Tibial artery (tissue), 4 donors: ENCODE measurements around the gene TLE5.
"Not testable (repeated sequence)": the region's sequence is repeated elsewhere in the genome, so short reads cannot be mapped to it uniquely, and the experiment has no call there.

Experiments
- DNase-seq, 2 donors: peaks; one replicate each; pipeline ENCODE4 v3.0.0-alpha.2; 2019
- H3K27ac ChIP-seq, 2 donors: fragments of 200-600 bp; sonication (generic) in 1 of 2; 1 replicate in 1 of 2; 2 replicates in 1 of 2; pipeline ENCODE4 v1.5.1; 2018 to 2019; ENCODE audit warnings: mild to moderate bottlenecking in 1 of 2
- H3K27me3 ChIP-seq, 2 donors: fragments of 200-600 bp; sonication (generic) in 1 of 2; one replicate each; pipeline versions ENCODE4 v1.5.1 to v1.6.0; 2016 to 2019
- H3K36me3 ChIP-seq, 3 donors: fragments of 200-600 bp; sonication (generic) in 2 of 3; one replicate each; pipeline ENCODE4 v1.5.1; 2016 to 2019; ENCODE audit warnings: mild to moderate bottlenecking in 2 of 3
- H3K4me1 ChIP-seq, 4 donors: fragments of 200-600 bp; sonication (generic) in 2 of 4; 1 replicate in 3 of 4; 2 replicates in 1 of 4; pipeline ENCODE4 v1.5.1; 2016 to 2019
- H3K4me3 ChIP-seq, 2 donors: fragments of 200-600 bp; sonication (generic) in 1 of 2; 1 replicate in 1 of 2; 2 replicates in 1 of 2; pipeline ENCODE4 v1.5.1; 2018 to 2019; ENCODE audit warnings: mild to moderate bottlenecking in 2 of 2
- H3K9me3 ChIP-seq, 3 donors: fragments of 200-600 bp; sonication (generic) in 1 of 3; one replicate each; pipeline ENCODE4 v1.5.1; 2016 to 2019
- intact Hi-C: fragments of 100-400 bp; cut with DNase I; formaldehyde crosslinking; loops from one replicate; pipeline ENCODE4 v1.15.0; 2023; ENCODE audit warnings: low total_unique reads
- TF ChIP-seq, protein P1 (sequence below), 2 experiments: fragments of 200-600 bp in 1 of 2; fragments of 450-650 bp in 1 of 2; IDR thresholded peaks; one replicate each; pipeline ENCODE4 v1.5.1; 2017 to 2019; ENCODE audit warnings: antibody characterized with exemption in 2 of 2, mild to moderate bottlenecking in 1 of 2, moderate library complexity in 1 of 2

The TLE5 gene

DNA sequence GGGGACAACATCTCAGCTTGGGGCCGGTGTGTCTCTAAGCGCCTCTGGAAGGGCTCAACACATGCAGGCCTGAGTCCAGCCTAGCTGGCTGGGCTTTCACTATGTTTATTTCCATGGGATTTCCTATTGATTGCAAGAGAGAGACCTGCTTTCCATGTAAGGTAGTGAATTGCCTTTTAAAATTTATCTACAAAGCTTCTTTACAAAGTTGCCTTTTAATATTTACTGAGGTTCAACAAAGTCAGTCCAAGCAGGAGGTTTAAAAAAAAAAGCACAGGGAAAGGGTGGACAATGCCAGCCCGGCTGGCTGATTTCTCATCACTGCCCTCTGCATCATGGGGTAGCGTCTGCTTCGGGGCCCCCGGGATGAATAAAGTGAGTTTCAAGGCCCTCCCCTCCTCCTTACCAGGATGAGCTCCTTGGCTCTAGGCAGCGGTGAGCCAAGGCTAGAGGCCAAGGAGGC is 49.0 kb downstream of the TLE5 start:
- intact Hi-C loops: no loop called here
- no peaks in the 10 kb centered on the region for H3K9me3 ChIP-seq
- DNase-seq: no peak
- H3K4me3 ChIP-seq: no peak overlapping the region
- H3K36me3 ChIP-seq: peaks cover 0 to 54% (median 0%) of the 10 kb centered on the region in 3 donors
- H3K27me3 ChIP-seq: peaks cover 0 to 8% of the 10 kb centered on the region in 2 donors
- TF ChIP-seq, protein P1, sequence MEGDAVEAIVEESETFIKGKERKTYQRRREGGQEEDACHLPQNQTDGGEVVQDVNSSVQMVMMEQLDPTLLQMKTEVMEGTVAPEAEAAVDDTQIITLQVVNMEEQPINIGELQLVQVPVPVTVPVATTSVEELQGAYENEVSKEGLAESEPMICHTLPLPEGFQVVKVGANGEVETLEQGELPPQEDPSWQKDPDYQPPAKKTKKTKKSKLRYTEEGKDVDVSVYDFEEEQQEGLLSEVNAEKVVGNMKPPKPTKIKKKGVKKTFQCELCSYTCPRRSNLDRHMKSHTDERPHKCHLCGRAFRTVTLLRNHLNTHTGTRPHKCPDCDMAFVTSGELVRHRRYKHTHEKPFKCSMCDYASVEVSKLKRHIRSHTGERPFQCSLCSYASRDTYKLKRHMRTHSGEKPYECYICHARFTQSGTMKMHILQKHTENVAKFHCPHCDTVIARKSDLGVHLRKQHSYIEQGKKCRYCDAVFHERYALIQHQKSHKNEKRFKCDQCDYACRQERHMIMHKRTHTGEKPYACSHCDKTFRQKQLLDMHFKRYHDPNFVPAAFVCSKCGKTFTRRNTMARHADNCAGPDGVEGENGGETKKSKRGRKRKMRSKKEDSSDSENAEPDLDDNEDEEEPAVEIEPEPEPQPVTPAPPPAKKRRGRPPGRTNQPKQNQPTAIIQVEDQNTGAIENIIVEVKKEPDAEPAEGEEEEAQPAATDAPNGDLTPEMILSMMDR (IDR thresholded peaks at IDR 0.05): no peak
- no peak overlapping the region for H3K27ac ChIP-seq
- H3K4me1 ChIP-seq: no peaks in the 10 kb centered on the region

DNA sequence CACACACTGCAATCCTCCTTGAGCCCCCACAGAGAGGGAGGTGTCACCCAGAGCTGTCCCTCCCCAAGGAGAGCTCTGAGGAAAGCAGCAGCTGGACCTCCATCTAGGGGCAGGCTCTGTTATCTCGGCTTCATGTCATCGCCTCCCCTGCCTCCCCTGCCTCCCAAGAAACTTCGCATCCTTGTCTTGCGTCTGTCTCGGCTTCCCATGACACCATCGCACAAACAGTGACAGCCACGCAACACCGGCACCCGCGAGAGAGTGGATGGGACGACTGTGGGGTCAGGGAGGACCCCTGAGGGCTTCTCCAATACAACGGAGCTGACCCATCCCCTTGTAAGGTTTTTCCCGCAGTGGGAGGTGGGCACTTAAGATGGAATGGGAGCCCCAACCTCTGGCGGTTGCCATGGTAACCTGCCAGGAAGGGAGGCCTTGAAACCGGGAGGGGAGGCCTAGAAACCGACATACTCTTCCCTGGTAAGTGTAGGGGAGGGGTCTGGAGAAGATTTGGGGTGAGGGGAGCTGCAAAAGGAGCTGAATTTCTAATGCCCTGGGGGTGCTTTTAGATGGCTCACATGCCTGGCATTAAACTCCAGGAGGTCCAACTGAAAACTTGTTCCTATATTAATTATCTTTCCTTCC is 49.6 kb downstream of the TLE5 start:
- Histone ChIP-seq H3K4me3 (no peak overlapping the region), H3K27me3 (peaks cover 0 to 8% of the 10 kb centered on the region in 2 donors), H3K9me3 (no peaks in the 10 kb centered on the region), H3K4me1 (no peaks in the 10 kb centered on the region), H3K27ac (no peak overlapping the region), H3K36me3 (peaks cover 0 to 59% (median 0%) of the 10 kb centered on the region in 3 donors)
- DNase-seq: no peak
- TF ChIP-seq, protein P1 (IDR thresholded peaks at IDR 0.05): no peak
- intact Hi-C loops: no loop called here

DNA sequence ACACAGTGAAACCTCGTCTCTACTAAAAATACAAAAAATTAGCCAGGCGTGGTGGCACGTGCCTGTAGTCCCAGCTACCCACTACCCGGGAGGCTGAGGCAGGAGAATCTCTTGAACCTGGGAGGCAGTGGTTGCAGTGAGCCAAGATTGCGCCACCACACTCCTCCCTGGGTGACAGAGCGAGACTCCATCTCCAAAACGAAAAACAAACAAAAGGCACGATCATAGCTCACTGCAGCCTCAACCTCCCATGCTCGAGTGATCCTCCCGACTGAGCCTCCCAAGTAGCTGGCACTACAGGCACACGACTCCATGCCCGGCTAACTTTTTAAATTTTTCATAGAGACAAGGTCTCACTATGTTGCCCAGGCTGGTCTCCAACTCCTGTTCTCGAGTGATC is 50.2 kb downstream of the TLE5 start:
- H3K4me3 ChIP-seq, H3K9me3 ChIP-seq, intact Hi-C loops, H3K27me3 ChIP-seq, DNase-seq, H3K27ac ChIP-seq, H3K4me1 ChIP-seq: not testable (repeated sequence)
- H3K36me3 ChIP-seq: peaks cover 0 to 66% (median 0%) of the 10 kb centered on the region in 3 donors

DNA sequence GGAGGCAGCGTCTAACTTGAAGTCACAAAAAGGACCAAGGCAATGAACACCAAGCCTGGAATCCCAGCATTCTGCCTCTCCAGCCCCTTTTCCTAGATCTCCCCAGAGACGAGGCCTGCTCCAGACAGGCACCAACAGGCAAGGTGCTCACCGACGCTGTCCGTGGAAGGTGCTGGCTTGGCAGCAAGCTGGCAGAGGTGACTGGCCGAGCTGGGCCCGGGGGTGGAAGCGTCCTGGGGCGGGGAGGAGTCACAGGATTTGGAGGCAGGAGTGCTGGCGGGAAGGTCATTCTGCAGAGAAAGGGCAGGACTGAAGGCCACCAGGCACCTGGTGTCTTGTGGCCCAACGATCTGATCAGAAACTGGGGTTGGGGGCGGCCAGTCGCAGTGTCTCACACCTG is 51.4 kb downstream of the TLE5 start:
- Histone ChIP-seq H3K9me3 (no peaks in the 10 kb centered on the region), H3K4me1 (no peaks in the 10 kb centered on the region), H3K27ac (no peak overlapping the region), H3K4me3 (no peak overlapping the region), H3K27me3 (peaks cover 0 to 6% of the 10 kb centered on the region in 2 donors), H3K36me3 (peaks cover 0 to 78% (median 0%) of the 10 kb centered on the region in 3 donors)
- TF ChIP-seq, protein P1 (IDR thresholded peaks at IDR 0.05): no peak
- no peak for DNase-seq
- intact Hi-C loops: no loop called here

DNA sequence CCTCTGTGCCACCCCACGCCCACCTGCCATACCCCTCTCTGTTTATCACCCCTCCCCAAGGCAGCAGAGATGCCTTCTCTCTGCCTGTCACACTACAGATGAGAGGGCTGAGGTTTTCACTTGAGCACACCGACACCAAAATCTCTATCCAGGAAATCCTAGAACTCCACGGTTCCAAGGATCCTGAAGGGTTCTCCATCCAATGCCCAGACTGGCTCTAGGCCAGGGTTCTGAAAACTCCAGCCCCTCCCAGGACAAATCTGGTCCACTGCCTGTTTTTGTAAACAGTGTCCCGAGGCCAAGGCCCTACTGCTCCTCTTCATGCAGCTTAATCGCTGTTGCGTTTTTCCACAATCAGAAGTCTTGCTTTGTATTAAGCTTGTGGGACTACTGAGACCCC is 53.3 kb downstream of the TLE5 start:
- H3K27ac ChIP-seq: no peak overlapping the region
- H3K27me3 ChIP-seq: peaks cover 0 to 5% of the 10 kb centered on the region in 2 donors
- H3K4me1 ChIP-seq: no peaks in the 10 kb centered on the region
- no peaks in the 10 kb centered on the region for H3K9me3 ChIP-seq
- no peak overlapping the region for H3K4me3 ChIP-seq
- intact Hi-C loops: no loop called here
- peaks cover 0 to 82% (median 7%) of the 10 kb centered on the region in 3 donors for H3K36me3 ChIP-seq
- DNase-seq: no peak
- TF ChIP-seq, protein P1 (IDR thresholded peaks at IDR 0.05): no peak

DNA sequence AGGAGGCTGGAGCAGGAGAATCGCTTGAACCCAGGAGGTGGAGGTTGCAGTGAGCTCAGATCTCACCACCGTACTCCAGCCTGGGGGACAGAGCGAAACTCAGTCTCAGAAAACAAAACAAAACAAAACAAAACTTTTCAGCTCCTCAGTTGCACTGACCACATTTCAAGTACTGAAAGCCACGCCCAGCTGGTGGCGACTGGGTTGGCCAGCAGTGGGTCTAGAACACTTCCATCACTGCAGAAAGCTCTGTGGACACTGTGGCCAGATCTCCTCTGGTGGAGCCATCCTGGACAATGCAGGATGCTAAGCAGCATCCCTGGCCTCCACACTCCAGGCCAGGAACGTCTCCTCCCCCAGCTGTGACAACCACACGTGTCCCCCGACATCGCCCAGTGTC is 54.3 kb downstream of the TLE5 start:
- Histone ChIP-seq H3K36me3 (peaks cover 0 to 82% (median 7%) of the 10 kb centered on the region in 3 donors), H3K27ac (no peak overlapping the region), H3K9me3 (no peaks in the 10 kb centered on the region), H3K4me1 (no peaks in the 10 kb centered on the region), H3K27me3 (peaks cover 0 to 5% of the 10 kb centered on the region in 2 donors), H3K4me3 (no peak overlapping the region)
- TF ChIP-seq, protein P1 (IDR thresholded peaks at IDR 0.05): no peak
- intact Hi-C loops: no loop called here
- no peak for DNase-seq
